ENCODE measurements around the gene CBS. TPM values are rescaled to one million over a fixed set of nuclear protein-coding genes. Genes with fewer than 3 reads are reported as not detected.
"Not testable (repeated sequence)": the region's sequence is repeated elsewhere in the genome, so short reads cannot be mapped to it uniquely, and the experiment has no call there.

CBS gene
- total RNA-seq, 2 donors from 2014 or later = 8.3 to 9.3 TPM

GRCh38 chr21:43045165-43045875 is 30.3 kb downstream of the CBS start:
- H3K27me3 ChIP-seq, H3K27ac ChIP-seq, H3K4me3 ChIP-seq: not testable (repeated sequence)

GRCh38 chr21:43044547-43044946 is 31.1 kb downstream of the CBS start:
- H3K4me1 ChIP-seq; H3K9me3 ChIP-seq; DNase-seq (ENCODE audit: low spot score); H3K27me3 ChIP-seq; H3K27ac ChIP-seq; H3K4me3 ChIP-seq; H3K36me3 ChIP-seq: not testable (repeated sequence)

More at GRCh38 chr21:43045165-43045875, 30.3 kb downstream of the CBS start:
- not testable (repeated sequence) for DNase-seq (ENCODE audit: low spot score); H3K36me3 ChIP-seq; H3K9me3 ChIP-seq; H3K4me1 ChIP-seq

DNA sequence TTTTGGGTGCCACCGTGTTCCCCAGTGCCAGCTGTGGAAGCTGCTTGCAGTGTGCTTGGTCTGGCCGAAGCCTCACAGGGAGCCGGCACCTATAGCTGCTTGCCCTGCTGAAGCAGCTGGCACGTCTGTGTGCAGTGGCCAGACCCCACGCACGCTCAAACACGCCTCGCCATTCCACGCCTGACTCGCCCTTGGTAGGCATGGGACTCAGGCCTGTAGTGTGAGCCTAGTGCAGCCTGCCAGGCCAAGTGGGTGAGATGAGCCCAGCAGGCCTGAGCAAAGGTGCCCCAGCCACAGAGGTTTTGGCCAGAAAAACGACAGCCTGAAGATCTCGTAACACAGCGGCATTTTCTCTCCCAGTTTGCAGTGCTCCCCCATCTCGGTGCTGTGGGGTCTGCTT is 32.3 kb downstream of the CBS start:
- H3K36me3 ChIP-seq; DNase-seq (ENCODE audit: low spot score); H3K4me1 ChIP-seq; H3K27me3 ChIP-seq; H3K4me3 ChIP-seq; H3K27ac ChIP-seq; H3K9me3 ChIP-seq: not testable (repeated sequence)

DNA sequence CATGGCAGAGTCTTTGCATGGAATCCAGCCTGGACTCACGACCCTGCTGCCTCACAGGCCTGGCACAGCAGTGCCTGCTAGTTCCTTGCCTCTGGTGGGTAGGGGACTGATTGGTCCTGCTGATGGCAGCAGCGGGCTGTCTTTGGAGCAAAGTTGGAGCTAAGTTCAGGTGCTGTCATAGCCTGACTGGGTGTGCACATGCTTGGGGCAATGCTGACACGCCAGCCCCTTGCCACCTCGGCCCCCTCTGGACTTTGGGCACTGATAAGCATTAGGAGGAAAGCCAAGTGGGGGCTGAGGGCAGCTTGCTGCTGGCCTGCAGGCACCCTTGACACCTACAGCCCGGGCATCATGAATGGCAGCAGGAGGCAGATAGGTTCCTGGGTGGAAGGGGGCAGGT is 33.5 kb downstream of the CBS start:
- DNase-seq (ENCODE audit: low spot score); H3K27ac ChIP-seq; H3K9me3 ChIP-seq; H3K27me3 ChIP-seq; H3K36me3 ChIP-seq; H3K4me3 ChIP-seq; H3K4me1 ChIP-seq: not testable (repeated sequence)

DNA sequence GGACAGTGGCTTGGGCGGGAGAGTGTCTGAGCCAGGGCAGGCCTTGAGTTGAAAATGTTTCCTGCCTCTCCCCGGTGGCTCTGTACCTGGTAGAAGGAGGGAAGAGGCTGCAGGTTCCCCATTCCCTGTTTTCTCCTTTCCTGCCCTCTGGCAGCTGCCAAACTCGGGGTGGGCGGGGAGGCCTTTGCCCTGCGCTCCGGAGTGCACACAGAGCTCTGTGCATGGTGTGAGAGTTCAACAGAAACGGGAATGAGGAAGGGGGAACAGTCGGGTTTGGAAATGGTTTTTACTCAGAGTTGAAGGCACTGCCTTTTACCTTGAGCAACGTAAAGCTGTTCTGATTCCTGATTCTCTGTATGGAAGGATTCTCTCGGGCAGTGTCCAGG is 37.0 kb downstream of the CBS start:
- not testable (repeated sequence) for DNase-seq (ENCODE audit: low spot score); H3K27me3 ChIP-seq; H3K9me3 ChIP-seq; H3K27ac ChIP-seq; H3K36me3 ChIP-seq; H3K4me3 ChIP-seq; H3K4me1 ChIP-seq

DNA sequence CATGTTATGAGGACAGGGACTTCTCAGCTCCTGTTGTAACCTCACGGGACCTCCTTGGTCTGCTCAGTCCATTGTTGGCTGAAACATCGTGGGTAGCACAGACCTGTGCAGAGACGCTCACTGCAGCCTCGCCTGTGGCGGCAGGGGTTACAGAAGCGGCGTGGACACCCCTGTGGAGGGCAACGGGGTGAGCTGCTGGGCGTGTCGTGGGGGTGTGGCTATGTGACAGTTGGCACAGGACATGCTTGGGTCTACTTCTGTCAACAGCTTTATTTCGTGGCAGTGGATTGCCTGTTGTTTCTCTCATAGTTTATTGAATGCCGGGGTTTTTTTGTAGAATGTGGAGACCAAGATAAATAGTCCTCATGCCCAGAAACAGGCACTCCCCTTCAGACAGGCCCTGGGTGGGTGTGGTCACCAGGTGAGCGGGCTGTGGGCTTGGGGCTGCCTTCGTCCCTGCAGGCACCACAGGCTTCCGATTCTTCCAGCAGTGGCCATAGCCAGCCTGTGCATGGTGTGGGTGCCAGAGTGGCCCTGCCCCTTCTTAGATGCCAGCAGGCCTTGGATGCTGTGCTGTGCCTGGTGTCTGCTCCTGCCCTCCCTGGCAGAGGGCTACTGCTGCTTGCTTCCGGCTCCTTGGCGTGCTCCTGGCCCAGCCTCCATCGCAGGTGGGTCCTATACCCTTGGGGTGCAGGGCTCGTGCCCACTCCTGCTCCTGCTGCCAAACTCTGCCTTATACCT is 37.5 kb downstream of the CBS start:
- not testable (repeated sequence) for H3K27me3 ChIP-seq; DNase-seq (ENCODE audit: low spot score)

GRCh38 chr21:43036889-43037288 is 38.7 kb downstream of the CBS start:
- H3K9me3 ChIP-seq; DNase-seq (ENCODE audit: low spot score); H3K27ac ChIP-seq; H3K27me3 ChIP-seq; H3K4me3 ChIP-seq; H3K36me3 ChIP-seq; H3K4me1 ChIP-seq: not testable (repeated sequence)

More for the DNA sequence above, 37.5 kb downstream of the CBS start:
- not testable (repeated sequence) for H3K4me3 ChIP-seq, H3K36me3 ChIP-seq, H3K27ac ChIP-seq, H3K4me1 ChIP-seq, H3K9me3 ChIP-seq

- no peaks in the 10 kb centered on the region for H3K27me3 ChIP-seq
- peaks cover 2% of the 10 kb centered on the region for H3K36me3 ChIP-seq
- no peaks in the 10 kb centered on the region for H3K9me3 ChIP-seq
- no peak overlapping the region for H3K4me3 ChIP-seq
- no peak for TF ChIP-seq CTCF (IDR thresholded peaks at IDR 0.05)
- no peak overlapping the region for H3K27ac ChIP-seq
- DNase-seq (ENCODE audit: low spot score) = no peak
- no peaks in the 10 kb centered on the region for H3K4me1 ChIP-seq
Measured at GRCh38 chr21:43034826-43035225, 40.8 kb downstream of the CBS start.

DNA sequence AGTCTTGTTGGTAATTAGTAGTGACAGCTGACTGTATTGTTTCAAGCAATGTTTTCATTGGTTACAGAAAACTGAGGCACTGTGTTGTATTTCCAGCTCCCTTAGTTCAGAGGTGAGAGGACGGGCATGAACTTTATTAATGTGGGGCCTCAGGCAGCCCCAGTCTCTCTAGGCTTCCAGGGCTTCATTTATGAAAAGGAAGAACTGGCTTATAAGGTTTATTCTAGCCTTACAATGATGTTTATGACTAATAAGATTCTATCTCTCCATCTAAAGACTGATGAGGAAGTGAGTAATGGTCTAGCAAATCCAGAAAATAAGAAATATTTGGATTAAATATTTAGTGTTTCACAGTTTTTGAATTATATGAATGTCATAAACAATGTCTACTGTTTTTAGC is 41.5 kb downstream of the CBS start:
- Histone ChIP-seq H3K4me1 (no peaks in the 10 kb centered on the region), H3K27ac (no peak overlapping the region), H3K4me3 (no peak overlapping the region), H3K27me3 (no peaks in the 10 kb centered on the region), H3K9me3 (no peaks in the 10 kb centered on the region), H3K36me3 (peaks cover 6% of the 10 kb centered on the region)
- no peak for DNase-seq (ENCODE audit: low spot score)
- no peak for TF ChIP-seq CTCF (IDR thresholded peaks at IDR 0.05)

All from right atrium auricular region (tissue), 2 donors.